ENCODE measurements around the gene SHH.

- TF ChIP-seq EZH2 (IDR thresholded peaks at IDR 0.05; ENCODE audit: borderline replicate concordance, low read depth, low read length, poor library complexity, severe bottlenecking) = no peak
- no peak for TF ChIP-seq CTCF (conservative IDR thresholded peaks at IDR 0.05; ENCODE audit: low read depth, low read length)
These were observed 33.0 kb upstream of the SHH start for GRCh38 chr7:155845226-155845625.
